Measurements from ENCODE around the gene NELL1. TPM values are rescaled to one million over a fixed set of nuclear protein-coding genes. Genes with fewer than 3 reads are reported as not detected.
"Not testable (repeated sequence)": the region's sequence is repeated elsewhere in the genome, so short reads cannot be mapped to it uniquely, and the experiment has no call there.

The NELL1 gene
- total RNA-seq, 1 experiment from 2014 or later = not detected

DNA sequence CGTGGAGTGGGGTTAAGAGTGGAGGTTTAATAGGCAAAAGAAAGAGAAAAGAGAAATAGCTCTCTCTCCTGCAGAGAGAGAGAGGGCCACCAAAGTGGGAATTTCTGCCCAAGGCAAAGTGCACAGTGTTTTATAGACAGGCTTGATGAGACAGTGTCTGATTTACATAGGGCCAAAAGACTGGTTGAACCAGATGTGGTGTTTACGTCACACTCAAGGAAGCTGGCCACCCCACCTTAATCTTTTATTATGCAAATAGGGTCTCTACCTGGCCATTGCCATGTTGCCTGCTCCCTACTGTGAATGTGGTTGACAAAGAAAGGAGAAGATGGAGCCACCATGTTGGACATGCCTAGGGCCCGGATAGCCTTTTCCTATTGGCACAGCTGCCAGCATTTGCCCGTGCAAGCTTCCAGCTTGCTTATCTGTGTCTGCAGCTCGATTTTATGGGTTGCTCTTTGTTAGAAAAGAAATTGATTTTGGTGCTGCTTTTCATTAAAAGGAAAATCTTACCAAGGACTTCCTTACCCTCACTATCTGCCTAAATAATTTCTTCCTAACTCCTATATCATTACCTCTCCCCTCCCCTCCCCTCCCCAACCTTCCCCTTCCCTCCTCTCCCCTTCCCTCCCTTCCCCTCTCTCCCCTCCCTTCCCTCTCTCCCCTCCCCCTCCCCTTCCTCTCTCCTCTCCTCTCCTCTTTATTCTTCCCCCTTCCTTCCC lies 436.0 kb downstream of the NELL1 start:
- no peak for DNase-seq (ENCODE audit: low read depth)

DNA sequence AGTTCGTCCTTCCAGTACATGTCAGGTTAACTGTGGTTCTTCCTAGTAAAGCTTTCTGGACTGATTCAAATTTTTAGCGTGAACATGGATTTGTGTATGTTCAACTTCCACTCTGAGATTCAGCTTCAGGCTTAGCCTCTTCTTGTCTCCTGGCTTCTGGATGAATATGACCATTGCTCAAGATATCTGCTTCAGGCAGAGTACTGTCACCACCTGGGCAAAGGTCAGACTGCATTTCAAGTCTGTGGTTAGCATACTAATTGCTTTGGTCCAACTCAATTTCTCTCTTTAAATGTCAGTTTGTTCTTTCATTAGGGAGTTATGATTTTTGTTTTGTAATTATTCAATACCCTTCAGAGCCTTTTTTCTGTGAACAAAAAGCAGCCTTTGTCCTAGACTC lies 440.0 kb downstream of the NELL1 start:
- no peak for DNase-seq (ENCODE audit: low read depth)

DNA sequence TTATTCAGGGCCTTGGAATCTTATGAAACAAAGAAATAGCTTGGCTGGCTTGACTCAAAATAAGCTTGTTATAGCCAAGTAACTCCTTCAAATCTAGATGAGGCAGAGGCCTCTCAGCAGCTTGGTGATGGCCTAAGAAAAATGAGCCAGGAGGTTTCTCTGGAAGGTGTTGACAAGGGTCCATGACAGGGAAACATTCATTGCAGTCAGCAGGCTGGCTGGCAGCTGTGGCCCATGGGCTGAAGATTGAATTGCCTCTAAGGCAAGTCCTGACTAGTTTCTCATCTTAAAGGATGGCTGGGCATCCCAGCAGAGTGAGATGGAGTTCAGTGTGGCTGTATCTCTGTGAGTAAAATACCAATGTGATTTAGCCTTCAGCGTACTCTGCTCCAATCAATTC lies 441.0 kb downstream of the NELL1 start:
- DNase-seq (ENCODE audit: low read depth) = no peak

DNA sequence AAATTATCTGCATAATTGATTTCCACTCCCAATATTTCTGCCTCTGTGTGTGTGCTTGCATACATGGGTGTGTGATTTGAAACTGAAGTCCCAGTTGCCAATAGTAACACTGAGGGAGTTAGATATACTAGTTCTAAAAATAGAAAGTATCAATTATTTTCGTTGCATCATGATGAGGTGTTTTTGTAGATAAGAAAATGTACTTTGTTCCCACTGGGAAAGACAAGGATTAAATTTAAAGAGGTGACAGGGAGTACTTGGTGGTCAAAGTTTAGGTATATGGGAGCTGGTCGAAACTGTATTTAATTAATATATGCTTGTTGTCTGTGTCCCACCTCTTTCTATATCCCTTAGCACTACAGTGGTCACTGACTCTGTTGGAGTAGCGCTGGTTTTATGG lies 444.5 kb downstream of the NELL1 start:
- no peak for DNase-seq (ENCODE audit: low read depth)

DNA sequence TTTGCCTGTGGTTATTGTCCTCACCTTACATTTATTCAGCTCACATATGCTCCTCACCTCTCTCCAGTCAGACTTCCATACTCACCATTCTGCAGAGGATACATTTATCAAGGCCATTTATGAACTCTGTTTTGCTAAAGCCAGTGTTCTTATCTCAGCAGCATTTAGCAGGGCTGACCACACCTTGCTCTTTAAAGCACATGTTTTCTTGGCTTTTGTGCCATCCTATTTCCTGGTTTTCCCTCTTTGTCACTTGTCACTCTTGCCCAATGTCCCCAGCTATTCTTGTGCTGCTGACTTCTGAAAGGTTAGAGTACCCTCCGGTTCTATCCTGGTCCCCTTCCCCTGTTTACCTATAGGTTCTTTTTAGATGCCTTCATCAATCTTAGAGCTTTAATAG lies 446.6 kb downstream of the NELL1 start:
- no peak for DNase-seq (ENCODE audit: low read depth)

DNA sequence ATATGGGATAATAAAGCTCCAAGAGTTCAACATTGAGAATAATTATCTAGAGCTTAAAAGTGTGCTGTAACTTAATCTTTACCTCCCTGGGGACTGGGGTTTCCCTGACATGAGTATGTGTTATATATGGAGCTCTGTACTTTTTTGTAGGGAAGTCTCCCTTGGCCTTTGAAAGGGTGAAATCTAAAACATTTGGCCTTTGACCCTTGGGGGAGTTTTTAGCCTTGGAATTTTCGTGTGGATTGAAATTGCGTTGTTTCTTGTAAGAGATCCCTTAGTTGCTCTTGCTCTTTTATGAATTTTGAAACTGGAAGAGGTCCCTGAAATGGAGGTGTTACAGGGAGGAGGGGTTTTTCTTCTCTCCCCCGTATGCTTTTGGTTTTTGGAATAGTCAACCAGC lies 450.0 kb downstream of the NELL1 start:
- DNase-seq (ENCODE audit: low read depth) = no peak

DNA sequence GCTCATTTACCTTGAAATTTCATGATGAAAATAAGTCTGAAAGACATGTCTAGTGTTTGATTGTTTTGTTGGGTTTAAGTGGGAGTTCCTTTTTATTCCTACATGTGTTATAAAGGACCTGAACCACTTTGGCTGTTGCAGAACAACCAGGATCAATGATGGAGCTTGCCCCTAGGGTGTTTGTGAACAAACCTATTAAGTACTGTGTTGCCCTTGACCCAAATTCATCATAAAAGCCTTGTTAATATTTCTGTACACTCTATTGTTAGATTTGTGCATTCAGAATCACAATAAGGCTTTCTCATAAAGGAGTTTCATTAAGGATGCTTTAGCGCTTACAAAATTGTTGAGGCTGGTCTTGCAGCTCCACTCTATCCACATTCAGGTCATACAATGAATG lies 452.6 kb downstream of the NELL1 start:
- no peak for DNase-seq (ENCODE audit: low read depth)

DNA sequence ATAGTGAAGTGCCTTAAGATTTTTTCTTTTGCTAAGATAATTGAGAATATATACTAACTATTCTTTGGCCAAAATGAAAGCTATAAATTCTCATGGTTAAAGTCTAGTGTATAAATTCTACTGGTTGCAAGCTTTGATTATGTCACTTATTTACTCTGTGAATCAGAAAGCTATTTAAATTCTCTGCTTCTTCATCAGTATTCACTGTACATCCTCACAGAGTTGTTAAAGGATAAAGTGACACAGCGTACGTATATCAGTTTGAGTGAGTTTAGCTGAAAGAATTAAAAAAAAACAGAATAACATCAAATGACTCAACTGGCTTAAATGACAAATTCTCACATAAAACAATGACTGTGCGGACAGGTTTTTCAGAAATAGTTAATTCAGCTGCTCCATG lies 453.1 kb downstream of the NELL1 start:
- DNase-seq (ENCODE audit: low read depth) = no peak

DNA sequence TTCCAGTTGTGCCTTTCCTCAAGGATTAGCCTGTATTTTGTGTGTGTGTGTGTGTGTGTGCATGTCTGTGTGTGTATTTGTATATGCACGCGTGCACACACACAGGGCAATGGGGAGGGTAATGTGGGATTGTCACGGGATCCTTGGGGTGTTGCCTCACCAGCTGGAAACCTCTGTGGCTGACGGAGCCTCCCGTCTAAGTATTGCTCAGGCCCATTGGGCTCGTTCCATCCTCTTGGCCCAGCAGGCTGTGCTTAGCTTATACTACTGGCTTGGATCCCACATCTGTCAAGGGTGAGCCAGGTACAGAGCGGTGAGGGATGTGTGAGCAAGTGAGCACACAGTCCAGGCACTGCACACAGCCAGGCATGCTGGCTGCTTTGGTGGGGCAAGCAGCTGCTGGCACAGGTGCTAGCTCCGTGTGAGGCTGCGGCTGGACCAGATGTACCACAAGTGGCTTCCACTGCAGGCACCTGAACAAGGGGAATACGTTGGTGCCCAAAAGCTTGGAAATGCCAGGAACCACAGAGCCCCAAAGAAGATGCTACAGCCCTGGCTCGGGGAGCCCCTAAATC lies 462.8 kb downstream of the NELL1 start:
- DNase-seq (ENCODE audit: low read depth) = no peak

DNA sequence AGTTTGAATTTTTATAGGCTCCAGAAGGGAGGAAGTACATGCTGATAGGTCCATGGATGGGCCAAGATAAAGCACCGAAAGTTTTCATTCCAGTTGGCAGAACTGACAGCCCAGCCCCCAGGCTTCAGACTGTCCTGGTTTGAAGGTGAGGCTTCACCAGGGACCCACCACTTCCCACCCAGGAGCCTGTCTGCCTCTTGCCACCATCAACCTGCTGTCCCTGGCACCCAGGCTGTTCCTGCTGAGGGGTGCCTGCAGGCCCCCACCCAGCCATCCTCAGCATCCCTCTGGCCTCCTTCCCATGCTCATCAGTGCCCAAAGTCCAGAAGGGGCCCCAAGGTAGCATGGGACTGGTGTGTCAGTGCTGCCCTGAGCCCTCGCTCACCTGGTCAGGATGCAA lies 463.9 kb downstream of the NELL1 start:
- DNase-seq (ENCODE audit: low read depth) = no peak

DNA sequence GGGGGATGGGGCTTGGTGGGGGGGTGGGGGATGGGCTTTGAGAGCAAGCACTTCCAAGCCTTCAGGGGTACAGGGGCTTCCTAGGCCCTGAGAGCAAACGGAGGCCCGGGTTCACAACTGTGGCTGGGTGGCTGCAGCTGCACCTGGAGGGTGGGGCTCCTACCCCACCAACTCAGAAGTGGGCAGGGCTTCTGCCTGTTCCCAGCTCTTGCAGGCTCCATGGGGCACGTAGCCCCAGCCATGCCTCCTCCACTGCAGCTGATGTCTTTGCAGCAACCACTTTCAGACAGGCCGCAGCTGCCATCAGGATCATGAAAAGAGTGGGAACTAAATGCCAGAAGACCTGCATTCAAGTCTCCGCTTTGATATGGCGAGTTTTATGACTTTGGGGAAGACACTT lies 464.3 kb downstream of the NELL1 start:
- DNase-seq (ENCODE audit: low read depth) = no peak

DNA sequence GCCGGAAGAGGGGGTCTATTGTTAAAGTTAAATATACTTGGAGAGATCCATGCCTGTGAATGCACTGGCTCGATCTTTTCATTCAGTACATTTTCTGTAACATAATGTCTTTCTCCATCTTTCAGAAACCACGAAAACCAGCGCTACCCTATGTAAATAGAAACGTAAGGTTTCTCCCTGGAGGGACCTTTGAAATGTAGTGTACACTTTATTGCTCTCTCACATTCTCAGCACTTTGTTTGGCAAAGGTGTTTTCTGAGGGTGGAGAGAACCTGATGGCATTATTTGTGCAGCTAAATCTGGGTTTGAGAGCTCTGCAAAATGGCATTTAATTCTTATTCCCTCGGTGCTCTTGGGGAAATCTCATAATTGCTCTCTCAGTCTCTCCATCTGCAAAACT lies 468.4 kb downstream of the NELL1 start:
- DNase-seq (ENCODE audit: low read depth) = no peak

DNA sequence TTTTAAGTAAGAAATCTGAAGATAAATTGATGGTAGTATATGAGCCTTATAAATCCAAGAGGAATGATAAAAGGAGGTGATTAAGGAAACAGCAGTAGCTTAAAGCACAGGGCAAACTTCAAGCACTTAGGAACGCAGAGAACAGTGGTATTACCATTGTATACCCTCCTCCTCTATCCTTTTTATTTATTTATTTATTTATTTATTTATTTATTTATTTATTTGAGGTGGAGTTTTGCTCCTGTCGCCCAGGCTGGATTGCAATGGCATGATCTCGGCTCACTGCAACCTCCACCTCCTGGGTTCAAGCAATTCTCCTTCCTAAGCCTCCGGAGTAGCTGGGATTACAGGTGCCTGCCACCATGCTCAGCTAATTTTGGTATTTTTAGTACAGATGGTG lies 472.2 kb downstream of the NELL1 start:
- not testable (repeated sequence) for DNase-seq (ENCODE audit: low read depth)

DNA sequence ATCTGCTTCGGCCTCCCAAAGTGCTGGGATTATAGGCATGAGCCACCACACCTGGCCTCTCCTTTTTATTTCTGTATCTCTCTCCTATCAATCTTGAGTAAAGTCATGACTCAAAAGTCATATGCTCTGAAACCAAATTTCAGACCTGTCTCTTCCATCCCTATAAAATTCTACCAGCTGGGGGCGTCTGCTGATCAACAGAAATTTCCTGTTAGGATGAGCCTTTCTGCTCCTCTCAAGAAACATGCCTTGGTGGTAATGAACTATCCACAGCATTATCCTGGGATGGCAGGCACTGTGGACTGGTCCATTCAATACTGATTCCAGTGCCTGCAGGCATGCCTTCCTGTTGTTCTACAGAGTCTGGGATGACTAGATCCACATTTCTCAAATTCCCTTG lies 472.6 kb downstream of the NELL1 start:
- no peak for DNase-seq (ENCODE audit: low read depth)

DNA sequence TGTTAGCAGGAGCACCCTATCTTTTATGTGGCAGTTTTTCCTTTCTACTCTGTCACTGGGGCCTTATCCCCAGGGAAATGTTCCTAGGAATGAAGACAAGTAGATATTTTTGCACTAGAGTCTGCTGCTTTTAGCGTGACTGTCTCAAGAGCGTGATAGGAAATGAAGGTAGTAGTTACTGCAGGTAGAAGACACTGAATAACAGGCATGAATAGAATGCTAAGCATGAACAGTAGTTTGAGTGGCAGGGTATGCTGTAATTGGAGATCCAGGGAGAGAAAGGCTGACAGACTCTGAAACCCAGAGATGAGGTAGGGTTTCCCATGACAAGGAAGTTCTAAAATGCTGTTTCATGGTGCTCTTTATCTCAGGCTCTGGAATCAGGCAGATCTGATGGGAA lies 475.1 kb downstream of the NELL1 start:
- no peak for DNase-seq (ENCODE audit: low read depth)

DNA sequence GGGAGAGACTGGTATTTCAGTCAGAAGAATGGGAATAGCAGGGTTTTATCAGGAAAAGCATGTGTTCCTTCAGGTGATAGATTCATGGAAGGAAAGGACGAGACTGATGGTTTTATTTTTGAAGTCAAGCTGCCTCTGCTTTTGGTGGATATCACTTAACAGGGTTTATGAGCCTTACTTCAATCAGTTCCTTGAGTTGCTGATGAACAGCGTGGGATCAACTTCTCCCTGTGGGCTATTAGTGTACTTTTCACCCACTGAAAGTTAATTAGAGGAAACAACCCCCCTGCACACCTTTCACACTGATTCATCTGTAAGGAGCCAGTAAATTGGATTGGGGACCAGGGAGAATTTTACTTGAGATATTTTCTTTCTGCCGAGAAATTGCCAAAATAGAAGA lies 479.0 kb downstream of the NELL1 start:
- no peak for DNase-seq (ENCODE audit: low read depth)

DNA sequence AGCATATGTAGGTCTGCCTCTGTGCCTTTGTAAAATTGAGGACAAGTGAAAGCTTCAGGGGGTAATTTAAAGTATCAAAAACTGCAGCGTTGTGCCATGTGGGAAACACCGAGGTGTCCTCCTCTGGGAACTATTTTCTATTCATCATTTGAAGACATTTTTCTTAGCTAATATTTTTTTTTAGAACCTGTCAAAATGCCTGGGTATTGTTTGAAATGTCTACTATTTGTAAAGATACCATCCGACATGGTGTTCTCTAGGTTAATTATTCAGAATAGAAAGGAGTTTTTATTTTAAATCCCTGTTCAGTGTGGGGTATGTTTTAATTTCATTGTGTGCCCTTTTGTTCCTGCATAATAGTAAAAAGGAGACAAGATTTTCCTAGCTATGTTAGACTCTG lies 490.8 kb downstream of the NELL1 start:
- DNase-seq (ENCODE audit: low read depth) = no peak

DNA sequence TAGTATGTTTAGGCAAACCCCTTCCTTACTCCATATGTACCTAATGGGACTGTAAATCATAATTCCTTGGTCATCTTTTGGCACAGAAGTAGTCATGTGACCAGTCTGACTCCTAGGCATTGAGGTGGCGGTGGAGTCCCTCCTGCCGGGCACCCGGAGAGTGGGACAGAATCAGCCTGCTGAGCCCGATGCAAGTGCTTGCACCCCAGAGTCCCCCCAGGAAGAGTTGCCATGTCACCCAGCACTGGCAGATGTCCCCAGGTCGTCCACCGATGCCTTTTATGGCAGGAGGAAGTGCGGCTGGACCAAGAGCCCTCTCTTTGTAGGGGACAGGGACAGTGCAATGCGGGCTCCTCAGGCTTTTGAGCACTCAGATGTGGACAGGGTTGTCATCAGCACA lies 500.3 kb downstream of the NELL1 start:
- DNase-seq (ENCODE audit: low read depth) = no peak

DNA sequence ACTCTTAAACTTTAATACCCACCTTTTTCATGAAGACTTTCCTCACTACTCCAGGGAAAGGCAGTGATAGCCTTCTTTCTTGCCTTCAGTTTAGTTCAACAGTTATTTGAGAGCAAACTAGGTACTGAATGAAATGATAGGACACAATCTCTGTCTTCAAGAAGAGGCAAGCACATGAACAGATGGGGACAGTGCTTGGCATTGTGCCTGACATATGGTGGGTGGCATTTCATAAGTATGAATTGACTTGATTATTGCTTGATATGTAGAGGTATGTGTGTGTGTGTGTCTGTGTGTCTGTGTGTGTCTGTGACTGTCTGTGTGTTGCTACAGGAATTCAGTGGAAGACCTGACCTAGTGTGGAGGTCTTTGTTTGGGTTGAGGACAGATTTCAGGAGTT lies 504.1 kb downstream of the NELL1 start:
- DNase-seq (ENCODE audit: low read depth) = no peak

DNA sequence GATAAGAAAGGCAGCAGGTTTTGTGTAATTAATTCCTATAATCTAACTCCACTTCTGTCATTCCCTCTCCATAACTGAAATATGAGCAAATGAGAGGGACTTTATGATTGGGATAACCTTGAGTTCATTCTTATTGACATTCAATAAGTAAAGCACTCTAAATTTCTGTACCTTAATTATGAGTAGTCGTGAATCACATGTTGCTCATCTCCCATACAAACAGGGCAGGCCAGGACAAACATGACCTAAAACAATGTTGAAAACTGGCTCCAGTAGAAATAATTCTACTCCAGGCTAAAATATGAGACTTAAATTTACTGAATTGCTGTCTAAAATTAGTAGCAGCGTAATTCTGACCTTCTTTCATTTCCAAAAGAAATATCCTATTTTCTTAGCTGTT lies 505.4 kb downstream of the NELL1 start:
- DNase-seq (ENCODE audit: low read depth) = no peak

DNA sequence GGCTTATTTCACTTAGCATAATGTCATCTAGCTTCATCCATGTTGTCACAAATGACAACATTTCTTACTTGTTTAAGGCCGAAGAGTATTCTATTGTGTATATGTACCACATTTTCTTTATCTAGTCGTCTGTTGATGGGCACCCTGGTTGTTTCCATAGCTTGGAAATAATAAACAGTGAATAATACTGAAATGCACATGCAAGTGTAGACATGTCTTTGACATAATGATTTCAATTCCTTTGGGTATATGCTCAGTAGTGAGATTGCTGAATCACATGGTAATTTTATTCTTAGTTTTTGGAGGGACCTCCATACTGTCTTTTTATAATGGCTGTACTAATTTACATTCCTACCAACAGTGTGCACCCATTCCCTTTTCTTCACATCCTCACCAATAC lies 508.0 kb downstream of the NELL1 start:
- DNase-seq (ENCODE audit: low read depth) = no peak

DNA sequence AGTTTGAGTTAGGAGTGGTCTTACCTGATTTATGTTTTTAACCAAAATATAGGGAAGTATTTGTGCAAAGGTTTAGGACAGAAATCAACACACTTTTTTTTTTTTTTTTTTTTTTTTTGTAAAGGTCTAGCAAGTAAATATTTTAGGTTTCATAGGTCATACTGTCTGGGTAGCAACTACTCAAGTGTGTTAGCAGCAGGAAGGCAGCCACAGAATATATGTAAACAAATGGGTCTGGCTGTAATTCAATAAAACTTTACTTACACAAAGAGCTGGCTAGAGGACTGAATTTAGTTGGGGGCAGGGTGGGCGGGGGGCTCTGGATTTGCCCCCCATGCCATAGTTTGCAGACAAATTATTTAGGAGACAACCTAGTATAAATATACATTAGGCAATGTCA lies 510.4 kb downstream of the NELL1 start:
- DNase-seq (ENCODE audit: low read depth) = no peak

DNA sequence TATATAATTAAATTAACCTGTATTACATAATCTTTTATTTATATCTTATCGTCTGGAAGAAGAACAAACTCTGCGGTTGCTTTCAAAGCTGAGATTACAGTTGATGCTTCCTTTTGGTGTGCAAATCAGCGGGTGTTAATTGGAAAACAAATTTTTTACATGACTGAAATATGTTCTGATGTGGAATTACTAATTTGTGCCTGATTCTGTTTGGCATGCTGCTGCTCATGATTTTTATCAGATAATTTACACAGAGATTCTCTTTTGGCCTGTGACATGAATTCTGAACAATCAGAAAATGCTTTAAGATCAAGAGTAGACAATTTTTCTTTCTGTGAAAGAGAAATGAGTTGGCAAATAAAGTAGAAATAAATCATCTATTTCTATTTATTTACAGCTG lies 510.8 kb downstream of the NELL1 start:
- no peak for DNase-seq (ENCODE audit: low read depth)

DNA sequence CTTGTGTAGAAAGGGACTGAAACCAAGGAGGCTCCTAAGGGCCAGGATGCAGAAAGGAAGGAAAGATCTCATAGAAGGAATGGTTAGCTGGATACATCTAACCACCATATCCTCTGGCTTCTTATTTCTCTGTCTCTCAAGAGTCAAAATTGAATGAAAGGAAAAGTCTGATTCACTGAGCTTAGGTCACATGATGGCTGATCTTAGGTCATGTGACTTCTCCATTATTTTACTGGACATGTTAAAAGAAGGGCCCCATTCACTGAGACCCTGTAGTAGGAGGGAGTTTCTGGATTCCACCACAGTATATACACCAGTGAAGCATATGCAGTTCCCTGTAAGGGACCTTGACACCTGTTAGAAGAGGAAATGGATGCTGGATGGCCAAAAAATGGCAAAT lies 516.6 kb downstream of the NELL1 start:
- no peak for DNase-seq (ENCODE audit: low read depth)

Measured in M059J (cell line).